GM10266 (cell line): ENCODE data around the gene AFG3L2.

ENCODE experiments used
- DNase-seq: peaks from one replicate; pipeline ENCODE4 v3.0.0; 2012; ENCODE audit errors: extremely low spot score
- CTCF ChIP-seq: IDR thresholded peaks from 2 replicates; pipeline ENCODE4 v1.5.1; 2012; ENCODE audit warnings: mild to moderate bottlenecking, low read depth; ENCODE audit not compliant: control insufficient read depth, insufficient read depth; ENCODE audit errors: missing control alignments

Gene AFG3L2

GRCh38 chr18:12328179-12328823 is 48.7 kb downstream of the AFG3L2 start:
- no peak for TF ChIP-seq CTCF
- no peak for DNase-seq

- TF ChIP-seq CTCF = peak; percentile 87
Measured at GRCh38 chr18:12327510-12328178, 49.4 kb downstream of the AFG3L2 start.

GRCh38 chr18:12326711-12327460 is 50.1 kb downstream of the AFG3L2 start:
- DNase-seq = no peak
- TF ChIP-seq CTCF = no peak

More at GRCh38 chr18:12327510-12328178, 49.4 kb downstream of the AFG3L2 start:
- DNase-seq = peak; percentile 85

- no peak for TF ChIP-seq CTCF
- no peak for DNase-seq
Measured at GRCh38 chr18:12325726-12326245, 51.2 kb downstream of the AFG3L2 start.

DNA sequence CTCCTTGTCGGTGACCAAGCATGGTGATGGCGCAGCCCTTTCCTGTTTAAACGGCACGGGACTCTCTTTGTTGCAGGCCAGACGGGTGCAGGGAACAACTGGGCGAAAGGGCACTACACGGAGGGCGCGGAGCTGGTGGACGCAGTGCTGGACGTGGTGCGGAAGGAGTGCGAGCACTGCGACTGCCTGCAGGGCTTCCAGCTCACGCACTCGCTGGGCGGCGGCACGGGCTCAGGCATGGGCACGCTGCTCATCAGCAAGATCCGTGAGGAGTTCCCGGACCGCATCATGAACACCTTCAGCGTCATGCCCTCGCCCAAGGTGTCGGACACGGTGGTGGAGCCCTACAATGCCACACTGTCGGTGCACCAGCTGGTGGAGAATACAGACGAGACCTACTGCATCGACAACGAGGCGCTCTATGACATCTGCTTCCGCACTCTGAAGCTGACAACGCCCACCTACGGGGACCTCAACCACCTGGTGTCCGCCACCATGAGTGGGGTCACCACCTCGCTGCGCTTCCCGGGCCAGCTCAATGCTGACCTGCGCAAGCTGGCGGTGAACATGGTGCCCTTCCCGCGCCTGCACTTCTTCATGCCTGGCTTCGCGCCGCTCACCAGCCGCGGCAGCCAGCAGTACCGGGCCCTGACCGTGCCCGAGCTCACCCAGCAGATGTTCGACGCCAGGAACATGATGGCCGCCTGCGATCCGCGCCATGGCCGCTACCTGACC is 51.9 kb downstream of the AFG3L2 start:
- DNase-seq = no peak
- no peak for TF ChIP-seq CTCF

- DNase-seq = no peak
- no peak for TF ChIP-seq CTCF
Measured at GRCh38 chr18:12321333-12321732, 55.7 kb downstream of the AFG3L2 start.
